Fibroblast of skin of back (primary cell): ENCODE measurements around the gene STON2.

Experiments
- DNase-seq: peaks from one replicate; pipeline ENCODE4 v3.0.0-alpha.2; 2013

Gene STON2

DNA sequence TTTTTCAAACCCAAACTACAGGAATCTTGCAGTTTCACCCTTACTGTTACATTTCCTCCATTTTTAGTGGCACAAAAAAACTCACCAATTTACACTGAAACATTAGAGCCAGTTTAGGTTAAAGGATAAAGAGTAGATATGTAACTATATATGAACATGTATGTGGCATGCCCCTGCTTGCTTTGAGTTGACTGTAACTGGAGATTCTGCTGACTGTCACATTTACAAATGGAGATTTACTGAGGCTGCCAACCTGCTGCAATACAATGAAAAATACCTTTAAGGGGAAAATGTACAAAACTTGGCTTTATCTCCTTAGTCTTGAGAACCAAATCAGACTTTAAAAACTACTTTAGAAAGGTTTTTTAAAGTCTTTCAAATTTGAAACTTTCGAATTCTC lies 28.3 kb downstream of the STON2 start:
- DNase-seq = no peak

DNA sequence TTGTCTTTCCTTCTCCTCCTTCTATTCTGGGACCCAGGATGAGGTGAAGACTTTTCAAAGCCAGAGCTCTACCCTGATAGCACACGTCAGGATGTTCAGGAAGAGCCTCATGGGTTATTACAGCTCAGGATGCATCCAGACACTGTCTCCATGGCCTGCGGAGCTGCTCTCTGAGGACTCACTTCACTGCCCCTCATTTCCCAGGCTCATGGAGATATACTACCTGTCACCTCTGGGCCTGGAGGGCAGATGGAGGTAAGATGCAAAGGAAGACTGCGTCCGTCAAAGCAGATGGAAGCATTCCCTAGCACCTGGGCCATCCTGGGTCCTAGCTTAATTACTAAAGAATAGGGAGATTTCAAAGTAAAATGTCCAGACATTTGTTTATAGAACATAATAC lies 32.6 kb downstream of the STON2 start:
- DNase-seq = no peak

DNA sequence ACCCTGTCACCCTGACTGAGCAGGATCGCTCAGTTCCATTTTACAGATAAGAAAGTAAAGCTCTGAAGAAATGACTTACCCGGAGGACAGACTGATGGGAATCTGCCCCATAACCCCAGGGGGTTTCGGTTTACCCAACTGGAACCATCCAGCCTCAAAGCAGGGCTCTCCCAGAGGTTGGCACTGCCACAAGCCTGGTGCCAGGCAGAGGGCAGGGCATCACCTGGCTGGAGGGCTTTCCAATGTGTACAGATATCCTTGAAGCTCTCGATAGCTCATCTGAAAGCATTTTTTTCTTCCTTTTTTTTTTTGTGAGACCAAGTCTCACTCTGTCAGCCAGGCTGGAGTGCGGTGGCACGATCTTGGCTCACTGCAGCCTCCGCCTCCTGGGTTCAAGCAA lies 33.2 kb downstream of the STON2 start:
- DNase-seq = no peak

DNA sequence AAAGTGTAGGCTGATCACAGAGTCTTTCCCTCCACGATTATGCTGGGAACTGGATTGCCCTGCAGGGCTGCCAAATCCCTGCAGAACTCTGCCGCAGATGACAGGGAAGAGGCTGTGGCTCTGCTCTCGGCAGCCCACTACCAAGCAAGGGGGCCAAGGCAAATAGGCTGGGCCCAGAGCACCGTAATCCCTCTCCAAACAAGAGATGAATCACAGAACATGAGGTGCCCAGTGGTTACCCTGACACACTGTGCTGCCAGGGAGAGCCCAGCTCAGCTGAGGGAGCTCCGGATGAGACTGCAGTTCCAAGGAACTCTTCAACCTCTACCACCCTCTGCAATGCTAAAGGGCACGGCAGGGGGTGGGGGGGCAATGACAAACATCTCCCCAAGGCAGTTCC lies 33.9 kb downstream of the STON2 start:
- no peak for DNase-seq

DNA sequence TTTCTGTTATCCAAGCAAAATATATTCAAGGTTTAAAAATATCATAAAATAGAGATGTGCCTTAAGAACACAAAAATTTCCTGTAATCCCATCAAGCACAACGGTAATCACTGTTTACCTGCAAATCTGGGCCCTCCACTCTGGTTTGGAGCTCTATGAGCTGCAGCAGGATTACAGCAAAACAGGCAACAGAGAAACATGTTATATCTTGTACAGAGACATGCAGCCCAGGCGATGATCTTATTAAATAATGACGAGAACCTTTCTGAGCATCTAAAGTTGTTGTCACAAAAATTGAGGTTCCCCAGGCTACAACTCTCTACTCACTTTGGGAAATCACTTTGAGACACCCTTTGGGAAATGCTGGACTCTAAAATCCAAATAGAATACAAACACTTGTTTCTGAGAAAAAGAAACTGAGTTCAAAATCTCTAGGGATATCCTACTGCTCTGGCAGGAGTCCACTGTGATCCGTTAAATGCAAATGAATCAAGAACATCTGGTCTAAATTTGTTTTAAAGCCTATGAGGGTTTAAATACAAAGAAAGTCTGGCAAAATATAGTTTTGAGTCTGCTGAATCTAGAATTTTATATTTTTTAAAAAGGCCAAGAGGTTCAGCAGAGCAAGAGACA lies 36.3 kb downstream of the STON2 start:
- DNase-seq = no peak

DNA sequence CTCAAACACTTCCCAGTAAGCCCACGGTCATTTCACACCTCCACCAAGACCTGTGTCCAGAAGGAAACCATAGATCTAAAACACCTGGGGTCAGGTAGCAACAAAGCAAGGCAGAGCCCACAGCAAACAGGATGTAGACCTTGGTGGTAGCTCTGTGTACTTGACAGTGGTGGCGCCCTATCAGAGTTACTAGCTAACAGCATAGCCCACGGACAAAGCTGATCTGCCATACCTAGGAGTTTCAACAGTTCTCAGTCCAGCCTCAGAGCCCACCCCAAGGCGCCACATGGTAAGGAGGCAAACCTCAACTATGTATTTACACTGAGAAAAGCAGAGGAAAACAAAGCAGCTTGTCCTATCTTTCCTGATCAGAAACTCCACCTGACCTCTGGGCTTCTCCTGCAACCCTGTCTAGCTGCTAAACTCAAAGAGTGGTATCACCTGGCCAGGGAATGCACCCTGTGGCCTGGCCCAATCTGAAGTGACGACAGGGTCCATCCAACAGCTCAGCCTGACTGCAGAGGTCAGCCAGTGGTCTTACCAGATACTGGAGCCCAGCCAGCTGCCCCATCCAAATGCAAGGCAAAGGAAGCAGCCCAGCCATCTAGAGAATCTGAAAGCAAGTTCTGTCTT lies 46.3 kb downstream of the STON2 start:
- DNase-seq = no peak

DNA sequence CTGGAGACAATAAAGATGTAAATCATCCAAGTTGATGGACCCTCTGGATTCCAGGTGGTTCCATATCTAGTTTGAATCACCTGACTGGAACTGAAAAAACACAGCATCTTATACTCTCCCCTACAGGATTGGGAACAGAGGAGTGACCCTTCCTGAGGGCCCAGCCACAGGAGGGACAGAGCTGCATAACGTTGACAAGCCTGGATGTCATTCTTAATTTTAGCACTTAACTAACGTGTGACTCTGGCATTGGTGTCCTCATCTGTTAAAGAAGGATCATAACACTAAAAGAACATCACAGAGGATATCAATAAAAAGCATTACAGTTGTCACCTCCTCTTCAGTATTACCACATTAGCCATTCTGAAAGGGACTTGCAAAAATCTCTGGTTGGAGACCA lies 47.7 kb downstream of the STON2 start:
- DNase-seq = no peak

DNA sequence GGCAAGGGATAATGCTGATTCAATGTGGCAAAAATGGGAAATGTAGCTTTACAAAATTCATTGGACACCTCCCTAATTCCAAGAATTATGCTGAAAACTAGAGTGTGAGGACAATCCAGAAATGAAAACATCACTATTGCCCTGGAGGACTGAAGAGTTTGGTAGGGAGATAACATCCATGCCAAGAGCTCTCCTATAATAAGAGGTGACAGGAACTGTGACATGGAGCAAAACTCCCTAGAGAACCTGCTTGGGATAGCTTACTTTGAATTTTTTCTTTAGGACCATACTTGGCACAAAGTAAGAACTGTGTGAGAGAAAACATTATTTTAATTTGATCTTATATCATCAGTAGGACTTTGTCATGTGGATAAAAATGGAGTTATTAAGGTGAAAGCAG lies 48.9 kb downstream of the STON2 start:
- no peak for DNase-seq

DNA sequence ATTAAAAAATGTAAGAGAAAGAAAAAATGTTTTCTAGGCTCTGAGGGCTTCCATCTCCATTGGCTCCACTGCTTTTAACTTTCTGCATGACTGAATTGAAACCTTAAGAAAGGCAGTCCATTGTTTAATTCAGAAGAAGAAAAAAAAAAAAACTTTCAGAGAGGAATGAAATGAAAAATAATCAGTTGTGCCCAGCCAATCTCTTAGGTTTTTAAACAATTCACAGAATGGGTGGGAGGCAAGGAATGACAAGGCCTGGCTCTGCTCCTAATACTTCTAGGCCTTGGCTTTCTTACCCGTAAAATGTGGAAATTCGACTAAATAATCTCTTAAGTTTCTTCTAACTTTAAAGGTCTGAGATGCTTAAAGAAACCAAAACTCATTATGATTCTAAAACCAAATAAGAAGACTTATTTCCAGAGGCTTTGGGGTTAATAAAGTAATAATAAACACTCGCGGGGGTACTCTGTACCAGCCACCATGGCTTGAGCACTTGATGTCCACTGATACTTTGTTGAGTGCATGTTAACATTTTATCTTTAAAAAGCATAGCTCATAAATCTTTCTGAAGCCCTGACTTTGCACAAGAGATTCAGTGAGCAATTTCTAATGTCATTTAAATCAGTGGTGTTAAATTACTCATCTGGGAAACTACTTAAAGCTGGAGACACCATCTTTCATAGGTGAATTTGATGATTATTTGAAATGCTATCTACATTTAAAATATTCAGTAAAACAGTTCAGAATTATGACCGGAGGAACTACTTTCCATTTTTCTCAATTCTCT lies 49.6 kb downstream of the STON2 start:
- no peak for DNase-seq

DNA sequence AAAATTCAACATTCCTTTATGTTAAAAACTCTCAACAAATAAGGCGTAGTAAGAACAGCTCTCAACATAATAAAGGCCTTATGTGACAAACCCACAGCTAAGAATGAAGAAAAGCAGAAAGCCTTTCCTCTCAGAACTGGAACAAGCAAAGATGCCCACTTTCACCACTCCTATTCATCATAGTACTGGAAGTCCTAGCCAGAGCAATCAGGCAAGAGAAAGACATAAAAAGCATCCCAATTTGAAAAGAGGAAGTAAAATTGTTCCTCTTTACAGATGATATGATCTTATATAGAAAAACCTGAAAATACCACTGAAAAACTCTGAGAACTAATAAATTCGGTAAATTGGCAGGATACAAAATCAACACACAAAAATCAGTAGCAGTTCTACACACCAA lies 52.1 kb downstream of the STON2 start:
- DNase-seq = no peak

DNA sequence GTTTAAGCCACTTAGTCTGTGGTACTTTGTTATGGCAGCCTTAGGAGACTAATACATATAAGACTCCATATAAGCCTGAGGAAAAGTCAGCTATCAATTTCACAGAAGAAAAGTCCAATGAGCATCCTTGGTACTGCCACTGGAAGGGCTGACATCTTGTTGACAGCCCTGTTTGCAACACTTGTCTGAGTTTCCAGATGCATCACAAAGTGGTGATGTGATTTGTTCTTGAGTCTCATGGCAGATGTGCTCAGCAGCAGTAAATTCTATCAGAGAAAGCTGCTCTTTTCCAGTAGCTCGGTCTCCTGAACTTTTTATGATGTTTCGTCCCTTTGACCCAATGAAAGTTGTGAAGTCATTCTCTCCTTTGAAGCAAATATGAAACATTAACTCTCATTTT lies 54.3 kb downstream of the STON2 start:
- no peak for DNase-seq

DNA sequence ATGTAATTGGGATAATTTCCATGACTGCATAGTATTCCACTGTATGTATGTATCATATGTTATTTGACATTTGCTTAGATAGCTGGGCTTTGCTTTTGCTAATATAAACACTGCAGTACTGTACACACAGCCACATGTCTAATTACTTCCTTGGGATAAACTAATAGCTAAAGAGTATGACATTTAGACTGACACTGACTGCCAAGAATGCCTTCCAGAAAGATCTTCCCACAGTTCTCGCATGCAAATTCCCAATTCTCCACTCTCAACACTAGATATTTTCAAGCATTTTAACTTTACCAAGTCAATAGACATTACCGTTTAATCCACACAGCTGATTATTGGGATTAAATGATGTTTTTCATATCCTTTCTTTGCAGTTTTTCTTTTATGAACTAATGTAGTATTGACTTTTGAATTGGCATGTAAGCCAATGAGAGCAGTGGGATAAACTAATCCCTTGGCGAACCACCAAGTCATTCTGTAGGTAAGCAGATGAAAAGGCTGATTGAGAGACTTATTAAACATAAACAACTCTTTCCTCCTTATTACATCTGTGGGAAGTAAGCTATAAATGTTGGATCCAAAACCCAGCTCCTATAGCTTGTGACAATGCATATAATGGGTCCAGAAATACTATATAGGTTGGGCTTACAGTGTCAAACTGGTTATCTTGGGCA lies 55.5 kb downstream of the STON2 start:
- DNase-seq = no peak

DNA sequence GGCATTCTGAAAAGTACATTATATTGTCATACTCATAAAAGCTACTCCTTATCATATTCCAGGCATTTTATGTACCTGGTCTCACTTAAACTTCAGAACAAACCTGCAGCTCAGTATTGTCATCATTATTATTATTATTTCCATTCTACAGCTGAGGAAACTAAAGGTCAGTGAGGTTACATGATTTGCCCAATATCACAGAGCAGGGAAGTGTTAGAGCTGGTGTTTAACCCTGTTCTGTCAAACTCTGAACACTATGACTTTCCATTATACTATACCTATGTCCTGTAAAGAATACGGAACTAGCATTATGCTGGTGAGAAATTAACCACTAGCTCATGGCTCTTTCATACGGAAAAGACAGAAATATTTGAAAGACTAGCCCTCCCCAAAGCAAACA lies 56.4 kb downstream of the STON2 start:
- DNase-seq = no peak

DNA sequence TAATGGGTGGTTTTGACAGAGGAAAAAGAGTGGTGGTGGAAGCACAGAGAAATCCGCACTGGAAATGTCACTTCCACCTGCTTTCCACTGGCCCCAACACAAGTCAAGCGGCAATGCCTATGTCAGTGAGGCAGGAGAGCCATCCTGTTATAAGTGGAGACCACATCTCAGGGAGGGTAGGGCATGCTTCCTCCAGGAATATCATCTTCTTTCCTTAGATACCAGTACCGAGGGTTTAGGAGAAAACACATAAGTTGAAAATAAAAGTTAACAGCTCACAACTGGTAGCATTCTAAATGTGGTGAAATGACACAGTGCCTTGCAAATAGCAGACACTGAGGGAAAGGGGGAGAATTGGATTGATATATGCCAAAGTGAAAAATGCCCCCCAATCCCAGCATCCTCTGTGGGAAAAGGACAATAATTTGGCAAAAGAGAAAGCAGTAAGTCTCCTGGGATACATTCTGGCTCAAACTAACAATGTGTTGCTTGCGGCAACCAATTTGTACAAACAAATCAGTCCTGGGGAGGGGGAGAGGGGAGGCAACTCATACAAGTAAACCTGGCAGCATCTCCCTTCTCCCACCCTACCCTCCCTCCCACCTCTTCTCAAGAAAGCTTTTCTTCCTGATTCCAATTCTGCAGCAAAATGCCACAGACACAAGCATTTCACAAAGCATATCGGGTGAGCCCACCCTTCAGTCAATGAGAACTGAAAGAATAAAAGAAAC lies 57.1 kb downstream of the STON2 start:
- DNase-seq = no peak

DNA sequence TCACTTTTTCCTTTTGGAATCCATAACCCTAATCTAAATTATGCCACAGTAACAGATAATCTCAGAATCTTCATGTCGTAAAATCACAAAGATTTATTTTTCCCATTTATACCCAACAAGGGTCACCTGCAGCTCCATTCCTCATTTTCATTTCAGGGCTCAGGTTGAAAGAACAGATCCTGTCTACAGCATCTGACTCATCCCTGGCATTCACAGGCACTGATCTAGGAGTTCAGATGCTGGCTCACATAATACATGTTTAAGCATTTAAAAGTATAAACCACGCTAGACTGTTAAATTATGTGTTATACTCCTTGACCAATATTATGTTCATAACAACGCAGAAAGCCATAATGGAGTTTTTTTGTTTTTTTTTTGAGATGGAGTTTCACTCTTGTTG lies 58.3 kb downstream of the STON2 start:
- no peak for DNase-seq

DNA sequence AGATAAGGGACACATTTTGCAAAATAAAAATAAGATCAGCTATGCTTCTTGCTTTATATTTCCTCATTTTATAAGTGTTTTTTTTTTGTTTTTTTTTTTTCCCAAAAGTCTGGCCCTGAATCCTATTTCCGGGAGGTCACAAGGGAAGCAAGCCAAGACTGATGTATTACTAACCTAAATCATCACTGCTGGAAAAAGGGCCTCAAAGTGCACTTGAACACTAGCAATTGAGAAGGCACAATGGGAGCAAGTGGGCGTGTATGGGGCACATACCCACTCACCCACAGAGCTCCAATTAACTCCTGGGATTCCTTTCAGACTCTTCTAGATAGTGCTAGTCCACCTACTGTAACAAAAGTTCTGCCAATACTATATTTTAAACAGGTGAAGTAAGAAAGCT lies 58.8 kb downstream of the STON2 start:
- DNase-seq = no peak

DNA sequence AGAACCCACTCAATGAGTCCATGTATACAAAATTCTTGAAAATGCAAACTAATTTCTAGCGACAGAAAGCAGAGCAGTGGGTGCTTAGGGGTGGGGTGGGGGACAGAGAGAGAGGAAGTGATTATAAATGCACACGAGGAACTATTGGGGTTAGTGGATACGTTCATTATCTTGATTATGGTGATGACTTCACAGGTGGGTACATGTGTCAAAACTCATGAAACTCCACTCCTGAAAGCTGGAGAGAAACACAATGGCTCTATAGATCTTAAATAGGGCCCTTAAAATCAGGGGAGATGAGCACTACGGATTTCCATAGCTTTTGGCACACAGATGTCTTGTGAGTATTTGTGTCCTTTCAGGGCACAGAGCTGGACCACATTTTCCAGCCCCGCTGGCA lies 59.9 kb downstream of the STON2 start:
- DNase-seq = no peak

DNA sequence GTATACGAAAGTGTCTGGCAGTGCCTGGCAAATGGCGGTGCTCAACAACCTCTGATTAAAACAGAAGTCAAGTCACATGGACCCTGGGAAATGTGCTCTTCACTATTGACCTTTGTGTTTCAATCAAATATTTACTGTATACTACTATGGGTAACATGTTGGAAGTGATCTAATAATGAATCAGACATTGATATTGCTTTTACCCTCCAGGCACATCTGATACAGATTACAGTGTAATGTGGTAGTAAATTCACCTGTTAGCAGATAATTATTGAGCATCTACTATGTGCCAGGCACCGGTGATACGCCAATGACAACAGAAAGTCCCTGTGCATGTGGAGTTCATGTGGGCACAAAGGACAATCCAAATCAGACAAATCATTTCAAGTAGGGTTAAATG lies 63.1 kb downstream of the STON2 start:
- DNase-seq = no peak

DNA sequence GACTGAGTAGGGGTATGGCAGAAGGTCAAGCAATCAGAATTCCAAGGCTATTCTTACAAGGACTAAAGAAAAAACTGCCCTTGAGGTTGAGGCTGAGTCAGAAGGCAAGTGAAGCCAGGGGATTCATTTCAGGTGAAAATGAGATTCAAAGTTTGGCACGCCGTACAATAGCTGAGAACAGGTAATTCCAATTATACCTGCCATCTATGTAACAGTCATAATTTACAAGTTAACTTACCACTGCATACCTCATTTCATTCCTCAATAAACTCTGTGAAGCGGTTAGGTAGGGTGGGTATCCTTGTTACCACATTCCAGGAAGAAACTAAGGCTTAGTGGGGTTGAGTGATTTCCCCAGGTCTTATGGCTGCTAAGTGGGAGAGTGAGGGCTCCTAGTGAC lies 64.1 kb downstream of the STON2 start:
- DNase-seq = no peak

DNA sequence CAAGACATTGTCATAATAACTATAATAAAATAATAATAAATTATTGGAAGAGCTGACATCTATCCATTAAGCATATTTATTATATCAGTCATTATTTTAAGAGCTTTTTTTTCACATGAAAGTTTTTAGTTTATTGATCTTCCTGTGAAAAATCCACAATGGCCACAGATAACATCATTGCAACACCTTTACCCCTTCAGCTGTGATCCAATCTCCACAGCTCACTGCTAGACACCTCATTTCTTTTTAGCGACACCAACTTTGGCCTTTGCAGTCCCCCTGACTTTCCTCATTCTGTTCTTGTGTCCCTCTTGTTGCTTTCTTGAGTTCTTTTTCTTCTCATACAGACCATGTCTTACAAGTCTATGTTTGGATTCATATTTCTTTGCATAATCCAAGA lies 67.4 kb downstream of the STON2 start:
- no peak for DNase-seq

DNA sequence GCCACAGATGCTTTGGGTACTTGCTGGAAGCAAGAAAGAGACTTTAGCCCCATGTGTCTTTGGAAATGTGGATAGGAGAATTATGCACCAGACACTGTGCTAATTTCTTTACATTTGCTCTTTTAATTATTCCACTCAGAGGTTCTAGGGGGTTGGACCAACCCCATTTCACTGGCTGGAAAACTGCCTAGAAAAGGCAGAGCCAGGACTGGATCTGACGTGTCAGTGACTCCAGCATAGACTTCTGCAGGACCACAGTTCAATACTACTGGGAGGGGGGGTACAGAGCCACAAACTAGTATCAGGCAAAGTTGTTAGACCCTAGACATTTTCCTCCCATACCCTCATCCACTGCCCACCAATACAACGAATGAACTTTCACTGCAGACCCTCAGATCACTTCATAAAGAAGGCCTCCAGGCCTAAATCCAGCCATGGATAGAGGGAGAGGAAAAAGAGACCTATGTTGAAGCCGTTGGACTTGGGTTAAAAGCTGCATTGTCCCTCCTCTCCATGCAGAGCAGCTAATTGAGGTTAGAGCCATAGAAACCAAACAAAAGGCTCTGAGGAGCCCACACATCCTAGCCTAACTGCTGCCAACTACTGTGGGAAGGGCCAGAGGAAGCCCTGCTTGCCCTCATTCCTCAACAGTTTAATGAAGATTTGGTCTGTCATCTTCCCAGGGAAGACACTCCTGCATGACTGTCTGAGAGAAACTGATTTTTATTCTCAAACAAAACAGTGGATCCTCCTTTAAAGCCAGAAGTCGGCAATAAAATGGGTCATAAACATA lies 68.7 kb downstream of the STON2 start:
- no peak for DNase-seq

DNA sequence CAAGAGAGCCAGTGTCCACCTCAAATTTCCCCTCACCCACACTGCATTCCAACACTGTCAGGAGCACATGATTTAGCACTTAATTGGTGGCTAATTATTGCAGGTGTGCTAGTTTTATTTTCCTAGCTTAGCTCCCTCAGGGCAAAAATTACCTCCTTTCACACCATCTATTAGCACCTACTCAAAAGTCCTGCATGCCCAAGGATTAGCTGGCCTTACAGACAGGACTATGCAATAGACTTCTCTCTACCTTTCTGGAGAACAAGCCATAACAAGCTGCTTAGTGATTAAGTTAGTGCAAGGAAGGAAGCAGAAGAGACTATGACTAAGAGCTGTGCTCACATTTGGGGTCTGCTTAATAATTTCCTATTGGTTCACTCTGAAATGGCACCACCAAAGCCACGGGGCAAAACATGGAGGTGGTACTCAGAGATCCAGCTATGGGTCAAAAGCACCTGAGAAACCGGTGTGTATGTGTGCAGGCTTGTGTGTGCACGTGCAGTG lies 69.5 kb downstream of the STON2 start:
- no peak for DNase-seq
